GM18909 (cell line): Measurements from ENCODE around the gene CRTC2.
A peak's percentile ranks its signal among the peaks of the same experiment; 100 is the strongest.
"Not testable (repeated sequence)": the region's sequence is repeated elsewhere in the genome, so short reads cannot be mapped to it uniquely, and the experiment has no call there.

ENCODE experiments used
- ATAC-seq: cut with Tn5 transposase; IDR thresholded peaks from one replicate; pipeline ENCODE4 v1.9.1; 2021; ENCODE audit warnings: mild to moderate bottlenecking; ENCODE audit not compliant: unreplicated experiment, poor library complexity

The CRTC2 gene, protein sequence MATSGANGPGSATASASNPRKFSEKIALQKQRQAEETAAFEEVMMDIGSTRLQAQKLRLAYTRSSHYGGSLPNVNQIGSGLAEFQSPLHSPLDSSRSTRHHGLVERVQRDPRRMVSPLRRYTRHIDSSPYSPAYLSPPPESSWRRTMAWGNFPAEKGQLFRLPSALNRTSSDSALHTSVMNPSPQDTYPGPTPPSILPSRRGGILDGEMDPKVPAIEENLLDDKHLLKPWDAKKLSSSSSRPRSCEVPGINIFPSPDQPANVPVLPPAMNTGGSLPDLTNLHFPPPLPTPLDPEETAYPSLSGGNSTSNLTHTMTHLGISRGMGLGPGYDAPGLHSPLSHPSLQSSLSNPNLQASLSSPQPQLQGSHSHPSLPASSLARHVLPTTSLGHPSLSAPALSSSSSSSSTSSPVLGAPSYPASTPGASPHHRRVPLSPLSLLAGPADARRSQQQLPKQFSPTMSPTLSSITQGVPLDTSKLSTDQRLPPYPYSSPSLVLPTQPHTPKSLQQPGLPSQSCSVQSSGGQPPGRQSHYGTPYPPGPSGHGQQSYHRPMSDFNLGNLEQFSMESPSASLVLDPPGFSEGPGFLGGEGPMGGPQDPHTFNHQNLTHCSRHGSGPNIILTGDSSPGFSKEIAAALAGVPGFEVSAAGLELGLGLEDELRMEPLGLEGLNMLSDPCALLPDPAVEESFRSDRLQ

GRCh38 chr1:153958111-153958960, at the start of gene CRTC2:
CRTC2 (minus strand) TSS chr1:153958612; CDS start chr1:153958497, 115 bp downstream.
- peak; percentile 77 for ATAC-seq

- no peak for ATAC-seq
These were observed 47.7 kb upstream of the CRTC2 start for GRCh38 chr1:154006136-154006535.

DNA sequence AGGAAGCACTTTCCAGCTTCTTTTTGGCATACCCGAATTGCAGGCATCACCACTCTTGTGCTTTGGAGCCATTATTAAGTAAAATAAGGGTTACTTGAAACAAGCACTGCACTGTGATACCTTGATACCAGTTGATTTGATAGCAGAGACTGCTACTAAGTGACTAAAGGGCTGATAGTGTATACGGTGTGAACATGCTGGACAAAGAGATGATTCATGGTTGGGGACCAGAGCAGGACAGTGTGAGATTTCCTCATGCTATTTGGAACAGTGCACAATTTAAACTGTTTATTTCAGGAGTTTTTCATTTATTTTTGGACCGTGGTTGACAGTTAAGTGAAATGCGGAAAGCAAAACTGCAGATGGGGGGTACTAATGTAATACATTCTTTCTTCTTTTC, 42.0 kb upstream of the CRTC2 start:
- no peak for ATAC-seq

DNA sequence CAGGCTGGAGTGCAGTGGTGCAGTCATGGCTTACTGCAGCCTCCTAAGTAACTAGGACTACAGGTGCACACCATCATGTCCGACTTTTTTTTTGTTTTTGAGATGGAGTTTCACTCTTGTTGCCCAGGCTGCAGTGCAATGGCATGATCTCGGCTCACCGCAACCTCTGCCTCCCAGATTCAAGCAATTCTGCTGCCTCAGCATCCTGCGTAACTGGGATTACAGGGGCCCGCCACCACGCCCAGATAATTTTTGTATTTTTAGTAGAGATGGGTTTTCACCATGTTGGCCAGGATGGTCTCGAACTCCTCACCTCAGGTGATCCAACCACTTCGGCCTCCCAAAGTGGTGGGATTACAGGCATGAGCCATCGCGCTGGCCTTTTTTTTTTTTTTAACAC, 38.5 kb upstream of the CRTC2 start:
- ATAC-seq: not testable (repeated sequence)

- no peak for ATAC-seq
These were observed 37.2 kb upstream of the CRTC2 start for GRCh38 chr1:153995640-153996039.

- ATAC-seq: no peak
These were observed 36.8 kb upstream of the CRTC2 start for GRCh38 chr1:153995202-153995601.

DNA sequence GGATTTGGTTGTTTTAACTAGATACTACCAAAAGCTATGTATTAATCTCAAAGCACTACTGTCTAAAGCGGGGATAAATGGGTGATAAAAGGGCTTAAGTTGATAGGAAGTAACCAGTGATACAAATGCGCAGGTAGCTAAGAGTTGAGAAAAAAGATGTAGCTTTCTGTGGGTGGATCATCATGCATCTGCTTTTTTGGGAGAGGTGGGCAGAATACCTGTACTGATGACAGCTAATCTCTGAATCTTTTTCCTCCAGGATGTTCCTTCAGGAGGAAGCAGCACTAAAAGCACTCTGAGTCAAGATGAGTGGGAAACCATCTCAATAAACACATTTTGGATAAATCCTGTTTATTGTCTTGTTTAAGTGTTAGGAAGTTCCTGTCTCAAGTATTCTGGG, 33.4 kb upstream of the CRTC2 start:
- ATAC-seq: no peak

- no peak for ATAC-seq
These were observed 32.8 kb upstream of the CRTC2 start for GRCh38 chr1:153991151-153991630.

DNA sequence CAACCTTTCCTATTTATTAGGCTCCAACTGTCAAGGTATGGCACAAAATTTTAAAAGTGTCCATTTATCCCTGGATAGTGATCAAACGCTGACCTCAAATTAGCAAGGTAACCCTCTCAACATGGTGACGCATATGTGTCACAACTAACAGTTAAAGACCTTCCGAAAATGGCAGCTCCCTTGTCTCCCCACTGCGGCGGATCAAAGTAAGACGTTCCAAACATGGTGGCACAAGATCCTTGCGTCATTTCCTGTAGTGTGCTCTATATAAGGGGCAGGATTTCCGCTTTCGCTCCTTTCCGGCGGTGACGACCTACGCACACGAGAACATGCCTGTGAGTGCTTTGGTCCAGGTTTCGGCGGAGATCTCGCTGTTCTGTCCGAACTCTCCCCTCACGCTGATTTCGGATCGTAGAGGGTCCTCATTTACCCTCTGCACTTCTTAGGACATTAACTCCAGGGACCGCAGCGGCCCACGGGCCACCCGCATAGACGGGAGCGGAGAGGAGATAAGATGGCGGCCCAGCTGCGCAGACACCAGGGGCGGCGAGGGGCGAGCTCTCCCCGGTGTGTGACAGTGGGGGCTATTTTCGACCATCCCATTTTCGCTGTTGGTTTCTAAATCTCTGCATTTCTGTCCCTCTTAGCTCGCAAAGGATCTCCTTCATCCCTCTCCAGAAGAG, 32.2 kb upstream of the CRTC2 start, which contains the start of gene RPS27:
RPS27 (plus strand) TSS at position 295 of the 683 bp plus-strand sequence; CDS start at position 330, 35 bp downstream.
- ATAC-seq: peak; percentile 80

DNA sequence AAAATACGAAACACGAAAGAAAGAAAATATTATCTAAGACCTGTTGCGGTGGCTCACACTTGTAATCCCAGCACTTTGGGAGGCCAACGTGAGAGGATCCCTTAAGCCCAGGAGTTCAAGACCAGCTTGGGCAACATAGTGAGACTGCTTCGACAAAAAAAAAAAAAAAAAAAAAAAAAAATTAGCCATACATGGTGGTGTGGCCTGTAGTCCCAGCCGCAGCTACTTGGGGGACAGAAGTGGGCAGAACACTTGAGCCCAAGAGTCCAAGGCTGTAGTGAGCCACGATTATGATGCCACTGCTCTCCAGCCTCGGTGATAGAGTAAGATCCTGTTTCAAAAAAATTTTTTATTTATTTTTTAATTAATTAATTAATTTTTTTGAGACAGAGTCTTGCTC, 29.2 kb upstream of the CRTC2 start:
- no peak for ATAC-seq

- no peak for ATAC-seq
These were observed 27.7 kb upstream of the CRTC2 start, which contains the start of gene RAB13 for GRCh38 chr1:153985941-153986761. RAB13 (minus strand) TSS chr1:153986339; CDS start chr1:153986236, 103 bp downstream.

DNA sequence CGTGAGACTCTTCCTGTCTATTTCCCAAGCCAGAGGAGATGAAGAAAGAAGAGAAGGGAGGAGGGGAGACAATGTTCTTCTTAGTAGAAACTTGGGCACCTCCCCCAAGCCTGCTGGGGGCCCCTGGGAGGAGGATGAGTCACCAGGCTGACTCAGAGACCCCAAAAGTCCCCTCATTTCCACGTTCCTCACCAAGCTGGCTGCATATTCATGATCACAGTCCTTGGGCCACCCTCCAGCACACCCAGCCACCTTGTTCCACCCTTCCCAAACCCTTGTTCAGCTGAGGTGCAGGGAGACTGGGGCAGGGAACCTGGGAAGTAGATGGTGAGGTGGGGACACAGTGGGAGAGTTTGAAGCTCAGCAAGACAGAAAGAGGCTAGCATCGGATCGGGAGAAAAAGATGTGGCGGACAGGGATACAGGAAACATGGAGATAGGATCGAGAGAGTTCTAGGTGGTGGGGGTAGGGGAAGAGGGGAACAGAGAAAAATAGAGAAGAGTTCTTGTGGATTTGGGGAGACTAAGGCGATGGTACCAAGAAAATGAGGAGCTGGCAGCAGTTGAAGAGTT, 27.0 kb upstream of the CRTC2 start:
- ATAC-seq: no peak

- ATAC-seq: no peak
These were observed 25.9 kb upstream of the CRTC2 start for GRCh38 chr1:153984123-153984894.

DNA sequence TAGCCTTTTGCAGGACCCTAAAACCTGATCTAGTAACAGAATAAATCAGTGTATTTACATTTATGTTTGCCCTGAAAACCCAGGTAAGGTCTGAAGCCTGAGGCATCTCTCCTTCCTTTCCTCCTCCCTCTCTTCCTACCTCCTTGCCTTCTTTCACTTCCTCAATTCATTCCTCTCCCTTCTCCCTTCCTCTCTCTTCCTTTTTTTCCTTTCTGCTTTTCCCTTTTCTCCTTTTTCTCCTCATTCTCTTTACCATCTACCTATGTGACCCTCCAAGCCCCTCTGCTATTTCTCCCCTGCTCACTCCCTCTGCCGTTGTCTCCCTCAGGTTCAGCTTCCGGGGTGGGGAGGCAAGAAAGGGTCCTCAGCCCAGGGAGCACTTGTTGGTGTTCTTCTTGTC, 23.3 kb upstream of the CRTC2 start:
- ATAC-seq: not testable (repeated sequence)

DNA sequence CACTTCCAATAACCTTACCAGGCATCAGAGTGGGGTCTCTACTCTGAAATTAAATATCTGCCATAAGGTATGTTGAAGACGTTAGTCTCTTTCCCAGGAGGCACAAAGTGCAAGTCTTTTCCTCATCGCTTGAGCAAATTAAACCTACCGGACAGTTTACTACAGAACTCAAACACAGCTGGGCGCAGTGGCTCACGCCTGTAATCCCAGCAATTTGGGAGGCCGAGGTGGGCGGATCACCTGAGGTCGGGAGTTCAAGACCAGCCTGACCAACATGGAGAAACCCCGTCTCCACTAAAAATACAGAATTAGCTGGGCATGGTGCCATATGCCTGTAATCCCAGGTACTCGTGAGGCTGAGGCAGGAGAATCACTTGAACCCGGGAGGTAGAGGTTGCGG, 20.7 kb upstream of the CRTC2 start:
- ATAC-seq: not testable (repeated sequence)

GRCh38 chr1:153978274-153978909, 20.0 kb upstream of the CRTC2 start:
- ATAC-seq: no peak
